Activated naive CD4-positive, alpha-beta T cell treated with anti-CD3 and anti-CD28 coated beads, Interleukin-2, amount 50 U/mL, for 72 hours (primary cell): ENCODE results near the gene LSM6. TPM values are rescaled to one million over a fixed set of nuclear protein-coding genes. Genes with fewer than 3 reads are reported as not detected.
A peak's percentile ranks its signal among the peaks of the same experiment; 100 is the strongest.

Source experiments
- ATAC-seq, 2 donors: fragments of 150-1000 bp; cut with Tn5 transposase; 2 replicates each; pipeline ENCODE4 v1.10.0; 2021; ENCODE audit warnings: mild to moderate bottlenecking in 2 of 2, moderate library complexity in 2 of 2
- DNase-seq, 2 donors: peaks; one replicate each; pipeline ENCODE4 v3.0.0; 2021 to 2022; ENCODE audit warnings: low spot score in 2 of 2
- H3K27ac Mint-ChIP-seq, 2 donors: one replicate each; pipeline ENCODE4 v1.8.0; 2022; ENCODE audit warnings: mild to moderate bottlenecking in 2 of 2, mixed read lengths in 2 of 2
- H3K36me3 Mint-ChIP-seq, 2 donors: one replicate each; pipeline ENCODE4 v1.8.0; 2022; ENCODE audit warnings: mixed read lengths in 2 of 2
- H3K9me3 Mint-ChIP-seq, 2 donors: one replicate each; pipeline ENCODE4 v1.8.0; 2022; ENCODE audit warnings: mixed read lengths in 2 of 2
- total RNA-seq, 2 donors: library from RNA; stranded (reverse); gene quantifications; one replicate each; pipeline ENCODE4 v1.2.3, GENCODE V29; 2022

LSM6 gene
- total RNA-seq: 10 to 100 TPM; 47.6 to 49.5 TPM

DNA sequence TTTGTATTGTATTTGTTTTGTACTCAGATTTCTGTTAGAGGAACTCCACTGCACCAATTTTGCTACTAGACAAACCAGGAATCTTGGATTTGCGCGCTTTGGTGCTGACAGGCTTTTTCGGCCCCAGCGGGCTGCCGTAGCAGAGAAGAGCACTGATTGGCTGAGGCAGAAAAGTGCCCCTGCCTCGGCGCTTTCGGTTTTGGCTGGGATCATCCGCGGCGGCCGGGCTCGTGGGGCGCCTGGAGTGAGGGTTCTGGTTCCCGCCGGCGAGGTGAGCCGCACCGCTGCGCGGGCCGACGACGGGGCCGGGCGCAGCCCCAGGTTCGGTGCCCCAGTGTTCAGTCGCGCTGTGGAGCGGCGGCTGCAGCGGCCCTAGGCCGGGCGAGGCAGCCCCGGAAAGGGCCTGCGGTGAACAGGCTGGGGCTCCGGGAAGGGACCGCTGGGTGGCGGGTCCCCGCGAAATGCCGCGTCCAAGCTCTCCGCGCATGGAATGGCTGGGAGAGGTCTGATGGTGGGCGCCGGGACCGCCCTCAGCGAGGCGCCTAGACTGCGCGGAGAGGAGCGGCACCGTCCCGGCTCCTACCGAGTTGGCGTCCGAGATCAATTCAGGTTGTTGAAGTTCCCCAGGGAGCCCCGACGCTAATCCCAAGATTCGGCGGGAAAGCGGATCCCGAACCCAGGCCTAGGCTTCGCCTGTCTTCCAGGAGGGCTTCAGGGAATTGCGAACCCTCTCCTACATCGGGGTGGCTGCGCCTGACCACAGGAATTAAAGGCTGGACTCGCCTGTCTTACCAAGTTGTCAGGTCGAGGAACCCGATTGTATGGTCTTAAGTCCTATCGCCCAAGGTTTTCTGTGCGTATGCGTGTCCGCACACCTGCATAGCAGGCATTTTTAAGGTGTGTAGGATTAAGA lies at the start of gene LSM6:
TSS of gene LSM6 (plus strand) at position 178 of the 913 bp plus-strand sequence. CDS start 7,204 bp downstream, outside the sequence.
- Mint-ChIP-seq H3K9me3 (no peaks in the 10 kb centered on the region), H3K36me3 (peaks cover 0 to 4% of the 10 kb centered on the region in 2 donors), H3K27ac (peak within 1 kb of the TSS; percentile 94 to 95)
- DNase-seq (peak; percentile 80 to 87), ATAC-seq (peak; percentile 94 to 95)

DNA sequence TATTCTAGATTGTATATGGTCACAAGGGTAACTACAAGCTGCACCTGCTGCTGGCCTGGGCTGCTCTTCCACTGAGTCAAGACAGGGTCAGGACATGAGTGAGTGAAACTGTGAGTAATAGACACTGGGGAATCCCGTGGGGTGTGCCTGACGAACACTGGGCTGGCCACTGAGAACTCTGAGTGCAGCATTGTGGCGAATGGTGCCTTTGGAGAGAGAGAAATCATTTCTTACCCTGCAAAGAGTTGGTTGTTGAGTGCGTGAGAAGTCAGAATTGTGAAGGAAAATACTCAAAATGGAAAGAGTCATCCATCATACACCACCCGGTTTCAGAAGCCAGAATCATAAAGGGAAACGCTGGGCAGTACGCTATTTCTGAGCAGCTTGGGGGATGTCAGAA lies 43.1 kb upstream of the LSM6 start:
- peak overlapping the region; percentile 38 to 55 for H3K27ac Mint-ChIP-seq
- no peaks in the 10 kb centered on the region for H3K9me3 Mint-ChIP-seq
- peak; percentile 62 to 77 for DNase-seq
- no peaks in the 10 kb centered on the region for H3K36me3 Mint-ChIP-seq
- peak; percentile 99 for ATAC-seq

DNA sequence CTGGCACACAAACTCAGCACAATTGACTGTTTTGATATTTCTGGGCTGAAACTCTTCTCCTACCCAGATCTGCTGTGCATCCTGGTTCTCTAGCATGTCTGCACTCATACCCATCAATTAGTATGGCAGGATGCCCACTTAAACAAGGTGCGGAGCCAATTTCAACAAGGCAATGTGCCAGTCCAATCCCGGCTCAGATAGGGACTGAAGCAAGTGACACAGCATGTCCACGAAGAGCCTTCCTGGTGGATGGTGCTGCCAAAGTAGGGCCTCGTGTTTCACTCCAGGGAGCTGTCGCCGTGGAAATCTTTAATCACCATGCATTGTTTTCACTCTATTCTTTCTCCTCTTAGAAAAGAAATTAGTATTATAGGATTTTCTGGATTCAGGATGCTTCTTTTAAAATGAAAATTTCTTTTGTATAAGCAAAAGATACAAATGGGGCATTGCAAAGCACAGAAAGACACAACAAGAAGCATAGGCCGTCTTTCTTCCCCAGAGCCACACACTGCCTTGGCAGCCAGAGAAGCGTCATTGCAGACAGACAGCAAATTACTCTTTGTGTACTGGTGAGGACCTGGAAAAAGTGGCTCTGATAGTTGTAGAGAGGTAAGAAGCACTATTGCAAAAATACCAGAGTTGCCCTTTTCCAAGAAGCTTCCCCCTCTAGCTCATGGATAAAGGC lies 40.6 kb upstream of the LSM6 start:
- ATAC-seq (no peak), DNase-seq (no peak)
- Mint-ChIP-seq H3K9me3 (no peaks in the 10 kb centered on the region), H3K27ac (no peak overlapping the region), H3K36me3 (no peaks in the 10 kb centered on the region)

DNA sequence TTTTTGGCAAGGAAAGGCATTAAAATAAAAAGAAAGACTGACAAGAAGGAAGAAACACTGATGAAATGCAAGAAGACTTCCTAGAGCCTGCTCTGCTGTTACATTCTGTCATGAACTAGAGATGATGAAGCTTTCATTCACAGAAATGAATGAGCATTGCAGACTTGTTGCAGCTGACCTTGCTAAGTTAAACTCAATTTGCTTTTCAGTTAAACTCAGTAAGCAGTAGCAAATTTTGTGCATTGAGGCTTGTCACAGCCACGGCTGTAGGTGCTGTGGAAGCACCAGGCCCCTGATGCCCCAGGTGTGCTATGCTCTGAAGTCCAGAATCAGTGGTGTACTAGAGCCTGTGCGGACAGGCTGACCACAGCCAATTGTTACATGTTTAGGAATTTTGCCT lies 39.6 kb upstream of the LSM6 start:
- ATAC-seq (no peak), DNase-seq (no peak)
- H3K9me3 Mint-ChIP-seq: no peaks in the 10 kb centered on the region
- no peaks in the 10 kb centered on the region for H3K36me3 Mint-ChIP-seq
- H3K27ac Mint-ChIP-seq: no peak overlapping the region

DNA sequence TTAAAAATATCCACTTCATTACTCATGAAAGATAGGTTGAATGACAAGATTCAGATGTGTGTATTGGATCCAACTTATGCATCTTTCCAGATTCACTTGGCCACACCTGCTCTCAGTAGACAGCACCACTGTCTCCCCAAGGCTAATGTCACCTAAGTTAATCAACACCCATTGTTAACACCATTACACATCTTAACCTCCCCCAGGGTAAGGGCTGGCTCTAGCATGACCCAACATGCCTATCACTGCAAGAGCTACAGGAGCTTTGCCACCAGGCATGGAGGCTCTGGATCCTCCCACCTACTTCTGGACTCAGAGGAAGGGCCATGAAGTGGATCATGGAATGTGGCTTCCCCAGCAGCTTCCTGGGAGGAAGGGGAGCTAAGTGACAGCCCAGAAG lies 32.8 kb upstream of the LSM6 start:
- no peak overlapping the region for H3K27ac Mint-ChIP-seq
- ATAC-seq (no peak), DNase-seq (no peak)
- H3K9me3 Mint-ChIP-seq: no peaks in the 10 kb centered on the region
- no peaks in the 10 kb centered on the region for H3K36me3 Mint-ChIP-seq

DNA sequence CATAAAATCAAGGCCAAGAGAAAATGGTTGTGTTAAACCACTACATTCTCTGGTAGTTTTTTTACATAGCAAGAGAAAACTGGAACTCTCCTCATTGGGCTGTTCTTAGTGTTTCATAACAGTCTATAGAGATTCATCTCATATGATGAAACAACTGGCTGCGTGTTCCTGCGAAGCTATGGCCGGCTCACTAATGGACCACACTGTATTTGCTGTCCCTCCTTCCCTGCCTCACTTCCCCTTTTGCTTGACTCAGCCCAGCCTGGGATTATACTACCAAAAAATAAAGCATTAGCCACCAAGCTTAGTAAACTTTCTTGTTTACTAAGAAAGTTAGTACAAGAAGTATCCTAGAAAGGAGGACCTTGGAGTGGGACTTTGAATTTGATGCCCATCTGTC lies 31.6 kb upstream of the LSM6 start:
- Mint-ChIP-seq H3K9me3 (no peaks in the 10 kb centered on the region), H3K36me3 (no peaks in the 10 kb centered on the region), H3K27ac (no peak overlapping the region)
- DNase-seq: no peak
- no peak for ATAC-seq

DNA sequence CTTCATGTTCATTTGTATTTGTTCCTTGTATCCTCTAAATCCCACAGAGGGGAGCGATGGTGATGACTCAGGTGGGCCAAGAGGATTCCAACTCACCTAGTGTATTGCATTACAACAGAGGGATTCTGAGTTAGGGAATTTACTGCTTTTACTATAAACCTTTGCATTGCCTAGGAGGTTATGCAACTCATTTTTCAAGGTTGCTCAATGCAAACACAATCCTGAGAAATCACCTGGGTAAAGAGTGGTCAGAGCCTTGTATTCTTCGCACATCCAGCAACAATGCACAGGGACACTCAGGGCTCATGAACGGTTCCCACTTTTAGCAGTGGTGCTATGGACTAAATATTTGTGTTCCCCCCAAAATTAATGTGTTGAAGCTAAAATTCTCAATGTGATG lies 28.6 kb upstream of the LSM6 start:
- Mint-ChIP-seq H3K9me3 (no peaks in the 10 kb centered on the region), H3K27ac (no peak overlapping the region), H3K36me3 (no peaks in the 10 kb centered on the region)
- no peak for ATAC-seq
- no peak for DNase-seq

DNA sequence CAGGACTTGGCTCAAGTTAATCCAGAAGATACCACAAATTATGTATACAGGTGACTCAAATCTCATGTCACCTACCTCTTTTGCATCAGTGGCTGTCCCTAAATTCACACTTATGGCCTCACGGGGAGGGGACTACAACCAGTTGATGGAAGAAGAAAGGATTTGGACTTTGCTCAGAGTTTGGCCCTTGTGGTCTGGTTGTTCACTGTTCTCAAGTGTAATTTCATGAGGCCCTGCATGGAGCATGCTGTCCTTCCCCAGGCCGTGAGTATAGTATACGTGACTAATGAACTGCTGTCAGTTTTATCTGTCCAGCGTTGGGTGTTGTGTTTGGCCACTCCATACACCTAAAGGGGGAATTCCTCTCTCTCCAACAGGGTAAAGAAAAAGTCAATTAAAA lies 27.5 kb upstream of the LSM6 start:
- Mint-ChIP-seq H3K36me3 (no peaks in the 10 kb centered on the region), H3K27ac (no peak overlapping the region), H3K9me3 (no peaks in the 10 kb centered on the region)
- DNase-seq (no peak), ATAC-seq (no peak)

DNA sequence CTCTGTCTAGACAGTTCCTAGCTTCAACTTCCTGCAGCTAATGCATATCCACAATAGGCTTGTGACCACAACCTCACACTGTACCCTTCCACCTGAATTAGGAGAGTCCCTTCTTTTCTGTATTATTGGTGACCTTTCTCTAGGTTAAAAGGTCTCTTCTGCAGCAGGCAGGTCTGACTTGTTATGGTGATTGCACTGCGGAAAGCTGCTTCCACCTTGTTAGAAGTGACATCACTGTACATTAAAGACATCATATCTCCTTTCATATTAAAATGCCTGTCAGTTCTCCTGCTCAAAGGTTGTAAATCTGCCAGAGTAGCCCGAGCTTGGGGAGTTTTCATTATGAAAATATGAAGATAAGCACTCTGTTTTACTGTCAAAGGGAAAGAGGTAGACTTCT lies 21.5 kb upstream of the LSM6 start:
- DNase-seq: no peak
- Mint-ChIP-seq H3K27ac (no peak overlapping the region), H3K9me3 (peaks cover 0 to 12% of the 10 kb centered on the region in 2 donors), H3K36me3 (peaks cover 0 to 13% of the 10 kb centered on the region in 2 donors)
- ATAC-seq: no peak

DNA sequence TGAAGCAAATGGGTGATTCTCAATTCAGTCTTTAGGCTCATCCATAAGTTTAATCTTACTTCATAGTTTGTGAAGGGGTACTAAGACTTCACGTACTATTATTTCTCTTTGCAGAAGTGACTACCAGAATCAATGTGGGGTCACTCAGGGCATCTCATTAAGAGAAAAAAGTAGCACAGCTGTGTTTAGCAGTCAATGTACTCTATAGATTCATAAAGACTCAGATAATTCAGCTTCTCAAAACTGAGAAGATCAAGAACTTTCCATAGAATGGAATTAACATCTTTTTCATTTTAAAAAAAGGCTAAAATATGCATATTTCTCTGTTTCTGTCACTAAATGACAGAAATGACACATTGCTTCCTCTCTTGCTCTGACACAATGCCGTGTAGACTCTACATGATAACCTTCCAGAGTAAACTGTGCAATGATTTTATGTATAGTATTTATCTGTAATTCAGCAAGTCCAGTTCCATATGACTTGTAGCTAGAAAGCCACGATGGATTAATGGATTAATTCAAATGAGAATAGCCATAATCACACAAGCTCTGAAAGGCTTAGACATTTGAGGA lies 20.3 kb upstream of the LSM6 start:
- ATAC-seq (peak; percentile 29 to 91), DNase-seq (no peak)
- H3K36me3 Mint-ChIP-seq: peaks cover 0 to 13% of the 10 kb centered on the region in 2 donors
- no peak overlapping the region for H3K27ac Mint-ChIP-seq
- H3K9me3 Mint-ChIP-seq: peaks cover 0 to 12% of the 10 kb centered on the region in 2 donors

DNA sequence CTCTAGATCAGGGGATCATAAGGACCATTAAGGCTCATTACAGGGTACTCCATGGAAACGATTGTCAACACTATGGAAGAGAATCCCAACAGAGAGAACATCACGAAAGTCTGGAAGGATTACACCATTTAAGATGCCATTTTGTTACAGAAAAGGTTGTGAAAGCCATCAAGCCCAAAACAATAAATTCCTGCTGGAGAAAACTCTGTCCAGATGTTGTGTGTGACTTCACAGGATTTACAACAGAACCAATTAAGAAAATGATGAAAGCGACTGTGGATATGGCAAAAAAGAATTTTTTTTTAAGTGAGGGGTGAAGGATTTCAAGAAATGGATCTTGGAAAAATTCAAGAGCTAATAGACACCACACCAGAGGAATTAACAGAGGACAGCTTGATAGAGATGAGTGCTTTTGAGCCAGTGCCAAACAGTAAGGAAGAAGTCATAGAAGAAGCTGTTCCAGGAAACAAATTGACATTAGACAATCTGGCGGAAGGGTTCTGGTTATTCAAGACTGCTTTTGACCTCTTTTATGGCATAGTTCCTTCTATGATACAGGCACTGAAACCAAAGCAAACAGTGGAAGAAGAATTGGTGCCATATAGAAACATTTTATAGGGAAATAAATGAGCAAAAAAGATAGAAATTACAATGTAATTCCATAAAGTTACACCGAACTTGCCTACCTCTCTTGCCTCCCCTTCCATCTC lies 17.3 kb upstream of the LSM6 start:
- ATAC-seq (no peak), DNase-seq (no peak)
- H3K27ac Mint-ChIP-seq: no peak overlapping the region
- peaks cover 0 to 15% of the 10 kb centered on the region in 2 donors for H3K9me3 Mint-ChIP-seq
- H3K36me3 Mint-ChIP-seq: peaks cover 11 to 22% of the 10 kb centered on the region in 2 donors

DNA sequence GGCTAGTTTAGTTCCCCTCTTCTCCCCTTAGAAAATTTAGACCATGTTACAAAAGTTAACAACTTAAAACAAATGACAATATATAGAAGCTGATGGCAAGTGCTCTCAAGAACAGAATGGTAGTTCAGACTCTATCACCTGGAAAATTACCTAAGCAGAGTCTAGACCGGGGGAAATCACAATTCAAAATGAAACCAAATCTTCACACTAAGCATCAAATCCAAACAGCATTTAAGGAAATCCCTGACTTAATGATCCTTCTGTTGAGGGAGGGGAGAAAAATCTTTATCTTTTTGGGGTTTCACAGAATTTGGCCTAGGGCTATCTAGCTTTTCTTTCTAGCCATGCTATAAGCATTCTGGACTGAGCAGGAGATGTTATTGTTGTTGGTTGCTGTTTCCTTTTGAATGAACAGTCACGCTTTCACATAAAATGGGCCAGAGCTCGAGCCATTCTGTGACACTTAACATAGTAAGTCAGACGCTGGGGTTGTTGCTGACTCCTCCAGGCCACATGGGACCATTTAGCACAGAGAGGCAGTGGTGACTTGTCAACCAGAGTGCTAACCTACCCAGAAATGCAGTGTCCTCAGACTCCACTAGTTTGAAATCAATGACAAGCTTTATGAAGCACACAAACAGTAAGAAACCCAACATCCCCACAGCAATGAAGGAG lies 16.0 kb upstream of the LSM6 start:
- DNase-seq: no peak

DNA sequence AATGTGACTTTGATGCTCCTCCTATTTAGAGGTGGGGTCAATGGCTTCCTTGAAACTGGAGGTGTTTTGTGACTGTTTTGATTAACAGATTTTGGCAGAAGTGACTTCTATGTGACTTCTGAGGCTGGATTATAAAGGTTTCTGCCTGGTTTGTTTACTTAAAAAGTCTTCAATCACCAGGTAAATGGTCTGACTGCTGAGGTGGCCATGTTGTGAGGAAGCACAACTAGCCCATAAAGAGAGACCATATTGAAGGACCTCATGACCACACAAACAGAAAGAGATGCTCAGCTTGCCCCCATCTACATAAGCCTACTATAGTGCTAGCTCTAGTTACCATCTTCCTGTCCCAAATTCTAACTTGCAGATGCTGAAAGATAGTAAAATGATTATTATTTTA lies 14.3 kb upstream of the LSM6 start:
- Mint-ChIP-seq H3K36me3 (peaks cover 11 to 27% of the 10 kb centered on the region in 2 donors), H3K9me3 (peaks cover 0 to 15% of the 10 kb centered on the region in 2 donors), H3K27ac (no peak overlapping the region)
- no peak for ATAC-seq
- DNase-seq: no peak

More for the DNA sequence above, 16.0 kb upstream of the LSM6 start:
- H3K9me3 Mint-ChIP-seq: peaks cover 0 to 15% of the 10 kb centered on the region in 2 donors
- peaks cover 11 to 27% of the 10 kb centered on the region in 2 donors for H3K36me3 Mint-ChIP-seq
- ATAC-seq: peak; percentile 53 to 56
- H3K27ac Mint-ChIP-seq: no peak overlapping the region

DNA sequence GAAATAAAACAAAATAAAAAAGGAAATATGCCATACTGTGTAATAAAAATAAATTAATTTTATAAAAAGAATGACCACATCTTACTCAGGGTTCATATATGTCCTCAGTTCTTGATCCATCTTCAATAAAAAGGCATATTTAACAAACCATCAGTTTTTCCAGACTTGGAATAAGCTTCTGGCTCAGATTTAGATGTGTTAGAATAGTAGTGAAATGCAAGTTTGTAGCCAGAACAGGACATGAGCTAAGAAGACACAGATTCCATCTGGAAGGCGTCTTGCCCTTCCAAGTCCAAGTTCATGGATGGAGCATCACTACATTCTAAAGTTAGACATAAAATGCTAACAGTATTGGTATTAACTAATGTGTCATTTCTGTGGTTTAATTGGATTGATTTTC lies 10.3 kb upstream of the LSM6 start:
- ATAC-seq: no peak
- peaks cover 0 to 4% of the 10 kb centered on the region in 2 donors for H3K9me3 Mint-ChIP-seq
- no peak overlapping the region for H3K27ac Mint-ChIP-seq
- peaks cover 11 to 14% of the 10 kb centered on the region in 2 donors for H3K36me3 Mint-ChIP-seq
- DNase-seq: no peak

DNA sequence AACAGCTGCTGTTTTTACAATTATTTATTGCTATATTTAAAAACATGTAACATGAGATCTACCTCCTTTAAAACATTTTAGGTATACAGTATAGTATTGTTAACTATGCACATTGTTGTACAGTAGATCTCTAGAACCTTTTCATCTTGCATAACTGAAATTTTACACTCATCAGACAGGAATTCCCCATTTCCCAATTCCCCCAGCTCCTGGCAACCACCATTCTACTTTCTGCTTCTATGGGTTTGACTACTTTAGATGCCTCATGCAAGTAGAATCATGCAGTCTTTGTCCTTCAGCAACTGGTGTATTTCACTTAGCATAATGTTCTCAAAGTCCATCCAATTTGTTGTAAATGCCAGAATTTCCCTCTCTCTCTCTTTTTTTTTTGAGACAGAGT lies 9.7 kb upstream of the LSM6 start:
- Mint-ChIP-seq H3K36me3 (peaks cover 5 to 9% of the 10 kb centered on the region in 2 donors), H3K9me3 (peaks cover 0 to 4% of the 10 kb centered on the region in 2 donors), H3K27ac (no peak overlapping the region)
- ATAC-seq (peak in 1 of 2 donors; percentile 32), DNase-seq (no peak)

DNA sequence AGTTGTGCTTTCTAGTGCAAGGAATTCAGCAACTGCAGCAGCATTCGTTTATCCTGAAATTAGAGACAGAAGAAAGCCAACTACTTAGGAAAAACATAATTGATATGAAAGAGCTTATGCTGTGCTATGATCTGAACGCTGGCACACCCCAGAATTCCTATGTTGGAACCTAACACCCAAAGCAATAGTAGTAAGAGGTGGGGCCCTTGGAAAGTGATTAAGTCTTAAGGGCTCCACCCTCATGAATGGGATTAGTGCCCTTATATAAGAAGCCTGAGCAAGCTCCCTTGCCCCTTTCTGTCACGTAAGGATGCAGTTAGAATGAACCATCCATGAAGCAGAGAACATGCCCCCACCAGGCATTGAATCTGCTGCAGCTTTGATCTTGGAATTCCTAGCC lies 5.4 kb upstream of the LSM6 start:
- Mint-ChIP-seq H3K36me3 (no peaks in the 10 kb centered on the region), H3K27ac (no peak overlapping the region), H3K9me3 (no peaks in the 10 kb centered on the region)
- DNase-seq: no peak
- no peak for ATAC-seq
